Parathyroid adenoma (tissue), 2 donors: Measurements from ENCODE around the gene ANAPC4.

Experiments
- H2AFZ ChIP-seq: fragments of 300-600 bp; sonication (generic); one replicate; pipeline ENCODE4 v1.7.0; 2017; ENCODE audit warnings: antibody characterized with exemption, mild to moderate bottlenecking
- H3K27ac ChIP-seq: fragments of 300-600 bp; sonication (generic); one replicate; pipeline ENCODE4 v1.7.0; 2017
- H3K27me3 ChIP-seq: fragments of 300-600 bp; sonication (generic); one replicate; pipeline ENCODE4 v1.7.0; 2017; ENCODE audit warnings: low read length; ENCODE audit not compliant: control insufficient read depth, insufficient read depth
- H3K36me3 ChIP-seq: fragments of 300-600 bp; sonication (generic); one replicate; pipeline ENCODE4 v1.7.0; 2017; ENCODE audit warnings: low read length; ENCODE audit not compliant: control insufficient read depth, insufficient read depth
- H3K4me1 ChIP-seq: fragments of 300-600 bp; sonication (generic); one replicate; pipeline ENCODE4 v1.7.0; 2017; ENCODE audit warnings: control low read depth
- H3K4me2 ChIP-seq: fragments of 300-600 bp; sonication (generic); one replicate; pipeline ENCODE4 v1.7.0; 2017; ENCODE audit warnings: low read length
- H3K4me3 ChIP-seq: fragments of 300-600 bp; sonication (generic); one replicate; pipeline ENCODE4 v1.7.0; 2017; ENCODE audit warnings: low read depth, low read length
- H3K79me2 ChIP-seq: fragments of 300-600 bp; sonication (generic); one replicate; pipeline ENCODE4 v1.7.0; 2017; ENCODE audit warnings: control low read depth
- H3K9ac ChIP-seq: fragments of 300-600 bp; sonication (generic); one replicate; pipeline ENCODE4 v1.7.0; 2017; ENCODE audit warnings: mild to moderate bottlenecking
- H3K9me3 ChIP-seq: fragments of 300-600 bp; sonication (generic); one replicate; pipeline ENCODE4 v1.7.0; 2017; ENCODE audit warnings: low read length; ENCODE audit not compliant: control insufficient read depth
- TF ChIP-seq, protein P1 (sequence below): fragments of 300-600 bp; sonication (generic); IDR thresholded peaks from one replicate; pipeline ENCODE4 v1.7.0; 2017; ENCODE audit warnings: antibody characterized with exemption, mild to moderate bottlenecking
- donor health status: primary hyperparathyroidism.

The ANAPC4 gene

DNA sequence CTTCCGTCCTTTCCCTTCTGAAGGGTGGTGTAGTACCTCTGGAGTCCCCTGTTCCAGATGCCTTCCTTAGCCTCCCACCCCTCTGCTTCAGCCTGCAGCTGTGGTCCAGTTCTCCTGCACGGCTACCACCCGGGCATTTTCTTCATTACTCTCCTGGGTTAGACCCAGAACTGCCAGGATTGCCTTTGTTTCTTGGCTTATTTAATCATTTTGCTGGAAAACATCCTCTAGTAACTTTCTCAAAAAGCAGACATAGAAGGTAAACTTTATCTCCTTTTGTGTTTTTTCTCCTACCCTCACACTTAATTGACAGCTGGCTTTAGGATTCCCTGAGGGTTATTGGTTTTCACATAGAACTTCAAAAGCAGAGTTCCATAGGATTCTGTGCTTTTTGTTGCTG is 20.2 kb downstream of the ANAPC4 start:
- Histone ChIP-seq H2AFZ (no peak overlapping the region), H3K27ac (no peak overlapping the region), H3K9me3 (no peaks in the 10 kb centered on the region), H3K36me3 (peaks cover 2% of the 10 kb centered on the region), H3K4me2 (no peak overlapping the region), H3K27me3 (no peaks in the 10 kb centered on the region), H3K79me2 (no peaks in the 10 kb centered on the region), H3K4me3 (no peak overlapping the region), H3K4me1 (no peaks in the 10 kb centered on the region), H3K9ac (no peak overlapping the region)
- TF ChIP-seq, protein P1, sequence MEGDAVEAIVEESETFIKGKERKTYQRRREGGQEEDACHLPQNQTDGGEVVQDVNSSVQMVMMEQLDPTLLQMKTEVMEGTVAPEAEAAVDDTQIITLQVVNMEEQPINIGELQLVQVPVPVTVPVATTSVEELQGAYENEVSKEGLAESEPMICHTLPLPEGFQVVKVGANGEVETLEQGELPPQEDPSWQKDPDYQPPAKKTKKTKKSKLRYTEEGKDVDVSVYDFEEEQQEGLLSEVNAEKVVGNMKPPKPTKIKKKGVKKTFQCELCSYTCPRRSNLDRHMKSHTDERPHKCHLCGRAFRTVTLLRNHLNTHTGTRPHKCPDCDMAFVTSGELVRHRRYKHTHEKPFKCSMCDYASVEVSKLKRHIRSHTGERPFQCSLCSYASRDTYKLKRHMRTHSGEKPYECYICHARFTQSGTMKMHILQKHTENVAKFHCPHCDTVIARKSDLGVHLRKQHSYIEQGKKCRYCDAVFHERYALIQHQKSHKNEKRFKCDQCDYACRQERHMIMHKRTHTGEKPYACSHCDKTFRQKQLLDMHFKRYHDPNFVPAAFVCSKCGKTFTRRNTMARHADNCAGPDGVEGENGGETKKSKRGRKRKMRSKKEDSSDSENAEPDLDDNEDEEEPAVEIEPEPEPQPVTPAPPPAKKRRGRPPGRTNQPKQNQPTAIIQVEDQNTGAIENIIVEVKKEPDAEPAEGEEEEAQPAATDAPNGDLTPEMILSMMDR: no peak

DNA sequence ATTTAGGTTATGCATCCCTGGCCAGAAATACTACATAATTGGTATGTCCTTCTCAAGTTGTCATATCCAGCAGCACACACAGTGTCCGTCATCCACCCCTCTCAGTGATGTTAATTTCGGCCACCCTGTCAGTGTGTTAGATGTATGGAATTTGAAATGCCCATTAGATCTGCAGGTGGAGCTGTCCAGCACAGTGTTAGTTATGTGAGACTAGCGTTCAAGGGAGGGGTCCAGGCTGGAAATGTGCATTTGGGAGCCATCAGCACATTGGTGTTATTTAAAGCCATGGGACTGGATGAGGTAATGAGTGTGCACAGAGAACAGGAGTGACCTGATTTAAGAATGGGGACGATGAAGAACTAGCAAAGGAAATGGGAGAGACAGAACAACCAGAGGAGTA is 22.4 kb downstream of the ANAPC4 start:
- Histone ChIP-seq H3K4me2 (no peak overlapping the region), H3K4me1 (no peaks in the 10 kb centered on the region), H3K9ac (no peak overlapping the region), H3K36me3 (peaks cover 2% of the 10 kb centered on the region), H3K79me2 (no peaks in the 10 kb centered on the region), H3K27ac (no peak overlapping the region), H2AFZ (no peak overlapping the region), H3K4me3 (no peak overlapping the region), H3K27me3 (no peaks in the 10 kb centered on the region), H3K9me3 (no peaks in the 10 kb centered on the region)
- TF ChIP-seq, protein P1: no peak

DNA sequence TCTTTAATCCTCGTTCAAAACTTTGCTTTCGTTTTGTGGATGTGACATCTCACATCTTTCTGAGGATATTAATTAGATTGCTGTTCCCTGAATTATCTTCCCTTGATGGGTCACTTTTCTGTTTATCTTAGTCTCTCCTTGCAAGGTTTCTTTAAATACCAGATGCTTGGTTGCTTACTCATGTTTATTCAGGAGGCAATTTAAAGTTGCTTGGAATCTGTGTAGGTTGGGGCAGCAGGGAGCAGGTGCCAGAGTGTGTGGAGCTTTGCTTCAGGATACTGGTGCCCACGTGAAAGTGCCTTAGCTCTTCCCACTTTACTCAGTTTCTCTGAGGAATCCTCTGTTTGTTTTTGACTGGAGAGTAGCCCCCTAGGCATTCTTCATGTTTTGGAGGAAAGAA is 24.0 kb downstream of the ANAPC4 start:
- peaks cover 2% of the 10 kb centered on the region for H3K36me3 ChIP-seq

DNA sequence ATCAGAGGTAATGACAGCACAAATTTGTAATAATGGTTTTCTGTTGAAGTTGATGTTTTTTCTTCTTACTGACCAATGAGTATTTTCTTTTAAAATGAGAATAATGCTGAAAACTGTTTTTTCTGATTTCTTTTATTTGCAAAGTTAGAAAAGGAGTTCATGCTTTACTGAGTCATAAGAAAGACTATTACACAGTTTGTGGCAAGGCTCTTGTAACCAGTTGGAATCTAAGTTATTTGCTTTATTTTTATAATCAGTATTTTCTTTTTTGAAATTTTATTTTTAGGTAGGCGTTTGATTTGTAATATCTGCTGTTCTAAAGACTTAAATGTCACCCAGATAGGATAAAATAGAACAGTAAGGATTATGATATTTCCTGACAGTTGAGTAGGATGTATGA is 25.5 kb downstream of the ANAPC4 start:
- H2AFZ ChIP-seq: no peak overlapping the region
- no peak overlapping the region for H3K4me3 ChIP-seq
- H3K4me1 ChIP-seq: no peaks in the 10 kb centered on the region
- H3K36me3 ChIP-seq: no peaks in the 10 kb centered on the region
- H3K27ac ChIP-seq: no peak overlapping the region
- TF ChIP-seq, protein P1: no peak
- H3K79me2 ChIP-seq: no peaks in the 10 kb centered on the region
- H3K4me2 ChIP-seq: no peak overlapping the region
- H3K27me3 ChIP-seq: no peaks in the 10 kb centered on the region
- H3K9ac ChIP-seq: no peak overlapping the region
- no peaks in the 10 kb centered on the region for H3K9me3 ChIP-seq

More for the DNA sequence above, 24.0 kb downstream of the ANAPC4 start:
- Histone ChIP-seq H3K27me3 (no peaks in the 10 kb centered on the region), H3K27ac (no peak overlapping the region), H3K79me2 (no peaks in the 10 kb centered on the region), H2AFZ (no peak overlapping the region), H3K4me1 (no peaks in the 10 kb centered on the region), H3K9ac (no peak overlapping the region), H3K9me3 (no peaks in the 10 kb centered on the region), H3K4me2 (no peak overlapping the region), H3K4me3 (no peak overlapping the region)
- TF ChIP-seq, protein P1: no peak

DNA sequence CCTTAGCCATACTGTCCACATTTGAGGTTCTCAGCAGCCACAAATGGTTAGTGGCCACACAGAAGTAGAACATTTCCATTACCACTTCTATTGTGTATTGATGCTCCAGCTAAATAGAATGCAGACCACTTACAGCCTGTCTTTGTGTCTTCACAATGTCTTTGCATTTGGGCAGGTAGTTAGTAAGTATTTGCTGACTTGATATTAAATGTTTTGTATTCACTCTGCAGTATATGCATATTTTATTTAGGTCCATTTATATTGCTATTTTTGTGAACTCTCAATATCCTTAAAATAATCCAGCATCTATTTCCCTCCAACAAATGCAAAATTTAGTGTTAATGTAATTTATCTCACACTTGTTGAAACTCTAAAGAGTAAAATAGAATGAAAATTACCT is 26.6 kb downstream of the ANAPC4 start:
- no peaks in the 10 kb centered on the region for H3K27me3 ChIP-seq
- H3K27ac ChIP-seq: no peak overlapping the region
- H3K9me3 ChIP-seq: no peaks in the 10 kb centered on the region
- no peak overlapping the region for H3K4me3 ChIP-seq
- no peaks in the 10 kb centered on the region for H3K4me1 ChIP-seq
- TF ChIP-seq, protein P1: no peak
- H3K4me2 ChIP-seq: no peak overlapping the region
- H2AFZ ChIP-seq: no peak overlapping the region
- H3K36me3 ChIP-seq: no peaks in the 10 kb centered on the region
- H3K9ac ChIP-seq: no peak overlapping the region
- H3K79me2 ChIP-seq: no peaks in the 10 kb centered on the region
